Measurements from ENCODE around the gene NCOA1.
"Not testable (repeated sequence)": the region's sequence is repeated elsewhere in the genome, so short reads cannot be mapped to it uniquely, and the experiment has no call there.

Gene NCOA1

DNA sequence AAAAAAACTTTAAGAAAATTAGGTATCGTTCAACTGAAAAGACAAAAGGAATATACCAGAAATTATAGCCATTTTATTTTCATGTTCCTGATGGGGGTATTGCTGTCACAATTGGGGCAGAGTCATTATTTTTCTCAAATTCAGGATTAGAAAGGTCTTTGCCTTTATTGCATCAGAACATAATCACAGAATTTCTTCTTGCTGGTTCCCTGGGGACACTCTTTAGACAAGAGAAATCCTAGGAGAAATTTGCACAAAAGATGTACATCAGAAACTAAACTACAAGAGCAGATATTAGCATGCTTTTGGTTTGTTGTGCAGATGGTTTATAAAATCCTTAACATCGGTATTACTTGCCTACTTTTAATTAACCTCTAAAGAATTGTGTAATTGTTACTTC lies 103.2 kb downstream of the NCOA1 start:
- H3K9me3 ChIP-seq: no peaks in the 10 kb centered on the region
- H3K36me3 ChIP-seq: peaks cover 0 to 2% (median 0%) of the 10 kb centered on the region in 3 donors
- intact Hi-C loops (cut with DNase I; ENCODE audit: low total_unique reads): no loop called here
- no peaks in the 10 kb centered on the region for H3K27me3 ChIP-seq
- no peaks in the 10 kb centered on the region for H3K4me1 ChIP-seq
- TF ChIP-seq, protein P1, sequence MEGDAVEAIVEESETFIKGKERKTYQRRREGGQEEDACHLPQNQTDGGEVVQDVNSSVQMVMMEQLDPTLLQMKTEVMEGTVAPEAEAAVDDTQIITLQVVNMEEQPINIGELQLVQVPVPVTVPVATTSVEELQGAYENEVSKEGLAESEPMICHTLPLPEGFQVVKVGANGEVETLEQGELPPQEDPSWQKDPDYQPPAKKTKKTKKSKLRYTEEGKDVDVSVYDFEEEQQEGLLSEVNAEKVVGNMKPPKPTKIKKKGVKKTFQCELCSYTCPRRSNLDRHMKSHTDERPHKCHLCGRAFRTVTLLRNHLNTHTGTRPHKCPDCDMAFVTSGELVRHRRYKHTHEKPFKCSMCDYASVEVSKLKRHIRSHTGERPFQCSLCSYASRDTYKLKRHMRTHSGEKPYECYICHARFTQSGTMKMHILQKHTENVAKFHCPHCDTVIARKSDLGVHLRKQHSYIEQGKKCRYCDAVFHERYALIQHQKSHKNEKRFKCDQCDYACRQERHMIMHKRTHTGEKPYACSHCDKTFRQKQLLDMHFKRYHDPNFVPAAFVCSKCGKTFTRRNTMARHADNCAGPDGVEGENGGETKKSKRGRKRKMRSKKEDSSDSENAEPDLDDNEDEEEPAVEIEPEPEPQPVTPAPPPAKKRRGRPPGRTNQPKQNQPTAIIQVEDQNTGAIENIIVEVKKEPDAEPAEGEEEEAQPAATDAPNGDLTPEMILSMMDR (IDR thresholded peaks at IDR 0.05): no peak
- no peak for DNase-seq
- no peak overlapping the region for H3K27ac ChIP-seq
- no peak overlapping the region for H3K4me3 ChIP-seq

DNA sequence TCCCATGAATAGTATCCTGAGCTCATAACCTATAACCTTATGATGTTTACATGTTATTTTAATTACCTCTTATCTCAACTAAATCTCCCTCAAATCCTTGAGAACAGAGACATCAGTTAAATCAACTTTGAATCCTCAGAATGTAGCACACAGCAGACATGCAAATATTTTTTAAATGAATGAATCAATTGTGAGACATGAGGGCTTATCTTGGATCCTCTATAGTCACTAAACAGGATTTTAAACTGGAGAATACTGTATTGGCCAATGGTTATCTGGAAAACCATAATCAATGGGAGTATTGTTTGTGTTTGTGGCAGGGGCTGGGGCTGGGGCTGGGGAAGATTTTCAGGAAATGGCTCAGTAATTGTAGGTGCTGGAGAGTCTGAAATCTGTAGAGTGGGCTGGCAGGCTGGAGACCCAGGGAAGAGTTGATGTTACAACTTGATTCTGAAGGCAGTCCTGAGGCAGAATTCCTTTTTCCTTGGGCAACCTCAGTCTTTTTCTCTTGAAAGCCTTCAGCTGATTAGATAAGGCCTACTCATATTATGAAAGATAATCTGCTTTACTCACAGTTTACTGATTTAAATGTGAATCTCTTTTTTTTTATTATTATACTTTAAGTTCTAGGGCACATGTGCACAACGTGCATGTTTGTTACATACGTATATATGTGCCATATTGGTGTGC lies 106.3 kb downstream of the NCOA1 start:
- H3K27ac ChIP-seq: no peak overlapping the region
- intact Hi-C loops (cut with DNase I; ENCODE audit: low total_unique reads): no loop called here
- no peaks in the 10 kb centered on the region for H3K36me3 ChIP-seq
- TF ChIP-seq, protein P1 (IDR thresholded peaks at IDR 0.05): no peak
- no peaks in the 10 kb centered on the region for H3K9me3 ChIP-seq
- no peak overlapping the region for H3K4me3 ChIP-seq
- no peak for DNase-seq
- no peaks in the 10 kb centered on the region for H3K4me1 ChIP-seq
- no peaks in the 10 kb centered on the region for H3K27me3 ChIP-seq

DNA sequence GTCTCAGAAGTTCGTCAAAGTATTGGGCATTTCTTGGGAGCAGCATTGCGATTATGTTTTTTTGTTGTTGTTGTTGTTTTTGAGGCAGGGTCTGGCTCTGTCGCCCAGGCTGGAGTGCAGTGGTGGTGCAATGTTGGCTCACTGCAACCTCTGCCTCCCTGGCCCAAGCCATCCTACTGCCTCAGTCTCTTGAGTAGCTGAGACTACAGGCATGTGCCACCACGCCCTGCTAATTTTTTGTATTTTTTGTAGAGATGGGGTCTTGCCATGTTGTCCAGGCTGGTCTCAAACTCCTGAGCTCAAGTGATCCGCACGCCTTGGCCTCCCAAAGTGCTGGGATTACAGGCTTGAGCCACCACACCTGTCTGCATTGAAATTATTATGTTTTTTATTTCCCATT lies 109.1 kb downstream of the NCOA1 start:
- H3K27me3 ChIP-seq; intact Hi-C loops (cut with DNase I; ENCODE audit: low total_unique reads); DNase-seq; H3K27ac ChIP-seq; H3K4me3 ChIP-seq; H3K9me3 ChIP-seq; H3K36me3 ChIP-seq; H3K4me1 ChIP-seq: not testable (repeated sequence)

DNA sequence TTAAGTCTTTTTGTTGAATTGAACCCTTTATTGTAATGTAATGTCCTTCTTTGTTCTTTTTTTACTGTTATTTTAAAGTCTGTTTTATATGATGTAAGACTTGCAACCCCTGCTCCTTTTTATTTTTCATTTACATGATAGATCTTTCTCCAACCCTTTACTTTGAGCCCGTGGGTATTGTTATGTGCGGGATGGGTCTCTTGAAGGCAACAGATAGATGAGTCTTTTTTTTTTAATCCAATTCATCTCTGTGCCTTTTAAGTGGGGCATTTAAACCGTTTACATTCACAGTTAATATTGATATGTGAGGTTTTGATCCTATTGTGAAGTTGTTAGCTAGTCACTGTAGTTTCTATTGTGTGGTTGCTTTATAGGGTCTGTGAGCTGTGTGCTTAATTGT lies 120.6 kb downstream of the NCOA1 start:
- Histone ChIP-seq H3K4me3 (no peak overlapping the region), H3K27ac (no peak overlapping the region), H3K4me1 (peaks cover 0 to 3% (median 0%) of the 10 kb centered on the region in 4 donors), H3K27me3 (no peaks in the 10 kb centered on the region), H3K36me3 (no peaks in the 10 kb centered on the region), H3K9me3 (peaks cover 0 to 22% (median 2%) of the 10 kb centered on the region in 3 donors)
- TF ChIP-seq, protein P1 (IDR thresholded peaks at IDR 0.05): no peak
- no peak for DNase-seq
- intact Hi-C loops (cut with DNase I; ENCODE audit: low total_unique reads): no loop called here

DNA sequence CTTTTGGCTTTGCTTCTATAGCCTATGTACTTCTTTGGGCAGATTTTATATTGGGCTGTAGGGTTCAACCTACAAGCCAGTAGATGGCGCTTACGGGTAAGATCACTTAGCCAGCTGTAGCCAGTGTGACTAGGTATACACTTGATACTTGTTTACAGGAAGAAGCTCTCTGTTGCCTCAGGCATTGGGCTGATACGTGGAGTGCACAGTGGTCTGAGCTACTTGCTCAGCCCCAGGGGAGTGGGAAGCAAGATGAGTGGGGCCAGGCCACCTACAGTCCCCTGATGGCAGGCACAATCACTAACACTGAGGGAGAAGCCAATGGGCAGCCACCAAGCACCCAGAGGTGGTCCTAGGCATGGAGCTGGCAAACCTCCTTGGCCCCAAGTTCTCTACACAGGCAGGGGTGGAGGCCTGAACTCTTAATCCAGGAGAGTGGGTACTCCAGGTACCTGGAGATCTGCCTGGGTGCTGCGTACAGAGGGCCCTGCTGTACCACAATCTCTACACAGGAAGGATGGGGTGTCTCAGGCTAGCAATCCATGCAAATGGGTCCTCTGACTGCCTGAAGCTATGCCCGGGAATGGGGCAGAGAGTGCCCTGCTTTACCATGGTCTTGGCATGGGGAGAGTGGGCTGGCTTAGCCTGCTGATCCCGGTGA lies 122.2 kb downstream of the NCOA1 start:
- DNase-seq: no peak
- Histone ChIP-seq H3K27me3 (no peaks in the 10 kb centered on the region), H3K4me3 (no peak overlapping the region), H3K9me3 (peaks cover 0 to 14% (median 0%) of the 10 kb centered on the region in 3 donors), H3K4me1 (peaks cover 0 to 5% (median 0%) of the 10 kb centered on the region in 4 donors), H3K36me3 (no peaks in the 10 kb centered on the region), H3K27ac (no peak overlapping the region)
- intact Hi-C loops (cut with DNase I; ENCODE audit: low total_unique reads): no loop called here
- TF ChIP-seq, protein P1 (IDR thresholded peaks at IDR 0.05): no peak

DNA sequence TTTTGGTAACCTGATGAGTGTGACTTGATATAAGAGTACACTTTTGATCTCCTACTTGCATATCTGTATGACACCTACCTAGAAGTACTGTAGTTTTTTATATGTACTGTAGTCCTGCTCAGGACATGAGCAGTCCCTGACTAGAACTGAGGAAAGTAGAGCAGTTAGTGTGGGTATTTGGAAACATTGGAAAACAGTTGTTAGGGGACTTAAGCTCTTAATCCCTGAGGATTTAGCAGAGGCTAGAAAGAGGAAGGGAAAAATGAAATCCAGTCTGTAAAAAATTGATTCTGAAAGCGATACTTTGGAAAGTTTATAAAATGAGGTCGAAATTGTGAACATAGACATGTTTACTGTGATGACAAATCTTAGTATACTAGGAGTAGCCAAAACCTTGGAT lies 125.6 kb downstream of the NCOA1 start:
- TF ChIP-seq, protein P1 (IDR thresholded peaks at IDR 0.05): no peak
- H3K4me1 ChIP-seq: peaks cover 0 to 5% (median 0%) of the 10 kb centered on the region in 4 donors
- intact Hi-C loops (cut with DNase I; ENCODE audit: low total_unique reads): no loop called here

More for the DNA sequence above, 125.6 kb downstream of the NCOA1 start:
- no peaks in the 10 kb centered on the region for H3K27me3 ChIP-seq
- no peak overlapping the region for H3K4me3 ChIP-seq
- peaks cover 0 to 11% (median 0%) of the 10 kb centered on the region in 3 donors for H3K9me3 ChIP-seq
- DNase-seq: no peak
- H3K27ac ChIP-seq: no peak overlapping the region
- no peaks in the 10 kb centered on the region for H3K36me3 ChIP-seq

Data from tibial artery (tissue), 4 donors.